Caco-2 (cell line): ENCODE data around the gene NANOS1. TPM values are rescaled to one million over a fixed set of nuclear protein-coding genes. Genes with fewer than 3 reads are reported as not detected.

Experiments
- BruUV-seq: library from RNA; stranded (reverse); fragments of 400-500 nt; replicated peaks from 2 replicates; lab custom pipeline; 2021; lab: Mats Ljungman, UMichigan
- CTCF ChIA-PET: fragments of 300-600 bp; sonication (Branson Sonifier 250); formaldehyde crosslinking; loops from one replicate; lab custom pipeline; 2022; ENCODE audit warnings: antibody characterized with exemption; lab: Charles Lee
- POLR2A ChIA-PET: fragments of 300-600 bp; sonication (Branson Sonifier 250); formaldehyde crosslinking; loops from one replicate; lab custom pipeline; 2022; ENCODE audit warnings: antibody characterized with exemption; lab: Charles Lee
- DNase-seq, 2 experiments: peaks; one replicate each; pipeline versions ENCODE4 v3.0.0 to v3.0.0-alpha.2; 2020 to 2022
- H3K27me3 ChIP-seq: replicated peaks from 2 replicates; pipeline ENCODE4 v1.6.0; 2011; ENCODE audit warnings: low read length; ENCODE audit not compliant: control insufficient read depth, insufficient read depth
- H3K36me3 ChIP-seq: 2 replicates; pipeline ENCODE4 v1.5.1; 2011; ENCODE audit warnings: low read length; ENCODE audit not compliant: control insufficient read depth, insufficient read depth
- H3K4me1 ChIP-seq: fragments of 250-450 bp; sonication (Bioruptor Pico); 2 replicates; pipeline ENCODE4 v1.5.1; 2020; ENCODE audit warnings: mild to moderate bottlenecking
- H3K4me3 ChIP-seq: 2 replicates; pipeline ENCODE4 v1.5.1; 2011; ENCODE audit warnings: low read depth, mild to moderate bottlenecking, control low read depth, low read length
- H3K9me3 ChIP-seq: fragments of 250-450 bp; sonication (Bioruptor Pico); 2 replicates; pipeline ENCODE4 v1.5.1; 2020; ENCODE audit warnings: mild to moderate bottlenecking, moderate library complexity
- H3K27ac Mint-ChIP-seq: one replicate; pipeline ENCODE4 v1.8.0; 2022; ENCODE audit warnings: mixed read lengths; ENCODE audit not compliant: unreplicated experiment
- H3K27me3 Mint-ChIP-seq: one replicate; pipeline ENCODE4 v1.8.0; 2022; ENCODE audit warnings: mixed read lengths; ENCODE audit not compliant: insufficient read depth, unreplicated experiment
- H3K36me3 Mint-ChIP-seq: one replicate; pipeline ENCODE4 v1.8.0; 2022; ENCODE audit warnings: mild to moderate bottlenecking, mixed read lengths; ENCODE audit not compliant: insufficient read depth, unreplicated experiment
- H3K4me1 Mint-ChIP-seq: one replicate; pipeline ENCODE4 v1.8.0; 2022; ENCODE audit warnings: low read depth, mixed read lengths; ENCODE audit not compliant: unreplicated experiment
- H3K4me3 Mint-ChIP-seq: one replicate; pipeline ENCODE4 v1.8.0; 2022; ENCODE audit warnings: mild to moderate bottlenecking, moderate library complexity, mixed read lengths; ENCODE audit not compliant: unreplicated experiment
- H3K9me3 Mint-ChIP-seq: one replicate; pipeline ENCODE4 v1.8.0; 2022; ENCODE audit warnings: mixed read lengths; ENCODE audit not compliant: unreplicated experiment
- CTCF ChIP-seq, 2 experiments: fragments of 200-600 bp in 1 of 2; IDR thresholded peaks; 1 replicate in 1 of 2; 2 replicates in 1 of 2; pipeline versions ENCODE4 v1.5.1 to v1.8.0; 2011 to 2022; ENCODE audit warnings: antibody characterized with exemption in 1 of 2, control low read depth in 1 of 2, inconsistent platforms in 1 of 2, low read depth in 1 of 2, low read length in 1 of 2, mild to moderate bottlenecking in 1 of 2, moderate library complexity in 1 of 2; ENCODE audit not compliant: insufficient read depth in 1 of 2, severe bottlenecking in 1 of 2, unreplicated experiment in 1 of 2
- intact Hi-C: fragments of 100-400 bp; cut with micrococcal nuclease; formaldehyde crosslinking; loops from one replicate; pipeline ENCODE4 v1.10.0; 2022; ENCODE audit not compliant: unreplicated experiment
- total RNA-seq: library from RNA; stranded (reverse); gene quantifications from 2 replicates; pipeline ENCODE4 v1.2.3, GENCODE V29; 2022

Gene NANOS1
- total RNA-seq, 1 experiment from 2014 or later = 5.9 TPM

GRCh38 chr10:118990326-118990725, 39.2 kb upstream of the NANOS1 start:
- intact Hi-C loops = no loop called here
- DNase-seq = no peak
- H3K27ac Mint-ChIP-seq = no peak overlapping the region
- H3K9me3 Mint-ChIP-seq = peaks cover 8% of the 10 kb centered on the region
- POLR2A ChIA-PET = no interaction called here
- TF ChIP-seq CTCF (IDR thresholded peaks at IDR 0.05; ENCODE audit: insufficient read depth in 1 of 2, low read depth in 1 of 2, low read length in 1 of 2, severe bottlenecking in 1 of 2, unreplicated experiment in 1 of 2) = no peak
- CTCF ChIA-PET = no interaction called here
- peaks cover 6% of the 10 kb centered on the region for H3K27me3 Mint-ChIP-seq
- no peak overlapping the region for H3K4me3 Mint-ChIP-seq
- H3K36me3 Mint-ChIP-seq = no peaks in the 10 kb centered on the region
- H3K27me3 ChIP-seq = no peaks in the 10 kb centered on the region
- no peaks in the 10 kb centered on the region for H3K36me3 ChIP-seq
- 0 out of 2 replicates have a peak, but pooled peaks cover 2% of the 10 kb centered on the region for H3K4me1 ChIP-seq
- no peaks in the 10 kb centered on the region for H3K4me1 Mint-ChIP-seq
- peaks cover 3% of the 10 kb centered on the region; the same call in 1 of the 2 replicates for H3K9me3 ChIP-seq
- H3K4me3 ChIP-seq = no peak overlapping the region
- BruUV-seq = no TSS peak

GRCh38 chr10:118992496-118992895, 37.0 kb upstream of the NANOS1 start:
- TF ChIP-seq CTCF (IDR thresholded peaks at IDR 0.05; ENCODE audit: insufficient read depth in 1 of 2, low read depth in 1 of 2, low read length in 1 of 2, severe bottlenecking in 1 of 2, unreplicated experiment in 1 of 2) = no peak
- ChIA-PET CTCF (no interaction called here), POLR2A (no interaction called here)
- Histone ChIP-seq H3K27me3 (no peaks in the 10 kb centered on the region), H3K4me3 (no peak overlapping the region), H3K36me3 (no peaks in the 10 kb centered on the region), H3K4me1 (0 out of 2 replicates have a peak, but pooled peaks cover 2% of the 10 kb centered on the region), H3K9me3 (peaks cover 3% of the 10 kb centered on the region; the same call in 1 of the 2 replicates)
- H3K27me3 Mint-ChIP-seq = peaks cover 11% of the 10 kb centered on the region
- BruUV-seq = no TSS peak
- DNase-seq = no peak
- intact Hi-C loops = no loop called here
- peaks cover 5% of the 10 kb centered on the region for H3K9me3 Mint-ChIP-seq
- H3K27ac Mint-ChIP-seq = no peak overlapping the region
- no peaks in the 10 kb centered on the region for H3K4me1 Mint-ChIP-seq
- H3K4me3 Mint-ChIP-seq = no peak overlapping the region
- H3K36me3 Mint-ChIP-seq = no peaks in the 10 kb centered on the region

- ChIA-PET POLR2A (no interaction called here), CTCF (no interaction called here)
- no peak for DNase-seq
- Histone ChIP-seq H3K9me3 (peaks cover 3% of the 10 kb centered on the region; the same call in 1 of the 2 replicates), H3K4me3 (no peak overlapping the region), H3K4me1 (0 out of 2 replicates have a peak, but pooled peaks cover 2% of the 10 kb centered on the region), H3K27me3 (no peaks in the 10 kb centered on the region), H3K36me3 (no peaks in the 10 kb centered on the region)
- Mint-ChIP-seq H3K27me3 (peaks cover 16% of the 10 kb centered on the region), H3K27ac (no peak overlapping the region), H3K4me1 (no peaks in the 10 kb centered on the region), H3K36me3 (no peaks in the 10 kb centered on the region), H3K9me3 (peaks cover 13% of the 10 kb centered on the region), H3K4me3 (no peak overlapping the region)
- BruUV-seq = no TSS peak
- no peak for TF ChIP-seq CTCF (IDR thresholded peaks at IDR 0.05; ENCODE audit: insufficient read depth in 1 of 2, low read depth in 1 of 2, low read length in 1 of 2, severe bottlenecking in 1 of 2, unreplicated experiment in 1 of 2)
- intact Hi-C loops = no loop called here
These were observed 36.3 kb upstream of the NANOS1 start for GRCh38 chr10:118993214-118993613.
